CD14-positive monocyte (primary cell): Measurements from ENCODE around the gene TRIM44. TPM values are rescaled to one million over a fixed set of nuclear protein-coding genes. Genes with fewer than 3 reads are reported as not detected.

Source experiments
- DNase-seq, 3 donors: peaks; one replicate each; pipeline ENCODE4 v3.0.0-alpha.2; 2011 to 2022
- H2AFZ ChIP-seq: 2 replicates; pipeline ENCODE4 v1.6.0; 2012; ENCODE audit warnings: mild to moderate bottlenecking, low read depth, low read length, inconsistent platforms; ENCODE audit not compliant: insufficient read depth, poor library complexity, severe bottlenecking
- H3K27ac ChIP-seq, 2 donors: 1 replicate in 1 of 2; 2 replicates in 1 of 2; pipeline ENCODE4 v1.5.1; 2012 to 2013; ENCODE audit warnings: low read length in 2 of 2, control low read depth in 1 of 2, inconsistent platforms in 1 of 2, low read depth in 1 of 2, mild to moderate bottlenecking in 1 of 2
- H3K27me3 ChIP-seq, 2 donors: one replicate each; pipeline versions ENCODE4 v1.6.0 to v1.6.1; 2011 to 2013; ENCODE audit warnings: low read length in 2 of 2; ENCODE audit not compliant: control insufficient read depth in 2 of 2, insufficient read depth in 2 of 2
- H3K36me3 ChIP-seq, 2 donors: replicated peaks in 1 of 2; 1 replicate in 1 of 2; 2 replicates in 1 of 2; pipeline versions ENCODE4 v1.5.1 to v1.6.1; 2012 to 2013; ENCODE audit warnings: low read length in 2 of 2, control low read depth in 1 of 2, inconsistent platforms in 1 of 2, mild to moderate bottlenecking in 1 of 2; ENCODE audit not compliant: insufficient read depth in 2 of 2, control insufficient read depth in 1 of 2
- H3K4me1 ChIP-seq, 2 donors: 1 replicate in 1 of 2; 2 replicates in 1 of 2; pipeline versions ENCODE4 v1.5.1 to v1.6.1; 2012 to 2013; ENCODE audit warnings: low read length in 2 of 2, control low read depth in 1 of 2, inconsistent platforms in 1 of 2, mild to moderate bottlenecking in 1 of 2, moderate library complexity in 1 of 2; ENCODE audit not compliant: insufficient read depth in 2 of 2, control insufficient read depth in 1 of 2
- H3K4me2 ChIP-seq: replicated peaks from 2 replicates; pipeline ENCODE3; 2012; ENCODE audit warnings: low read length, moderate library complexity, mild to moderate bottlenecking; ENCODE audit not compliant: poor library complexity, severe bottlenecking; ENCODE audit errors: extremely low read depth
- H3K4me3 ChIP-seq, 3 experiments: fragments of 200-600 bp in 1 of 3; sonication (generic) in 1 of 3; replicated peaks in 1 of 3; 1 replicate in 2 of 3; 2 replicates in 1 of 3; pipeline ENCODE4 v1.5.1; 2011 to 2013; ENCODE audit warnings: low read length in 3 of 3, mild to moderate bottlenecking in 3 of 3, control low read depth in 2 of 3, low read depth in 2 of 3, inconsistent platforms in 1 of 3, moderate library complexity in 1 of 3
- H3K79me2 ChIP-seq: 2 replicates; pipeline ENCODE4 v1.6.0; 2012; ENCODE audit warnings: mild to moderate bottlenecking, control low read depth, inconsistent platforms, low read length, moderate library complexity; ENCODE audit not compliant: insufficient read depth
- H3K9ac ChIP-seq: 2 replicates; pipeline ENCODE4 v1.6.0; 2017; ENCODE audit warnings: low read length, mild to moderate bottlenecking; ENCODE audit not compliant: insufficient read depth, poor library complexity, severe bottlenecking
- H3K9me3 ChIP-seq, 2 donors: replicated peaks in 1 of 2; 1 replicate in 1 of 2; 2 replicates in 1 of 2; pipeline versions ENCODE4 v1.5.1 to v1.6.1; 2012 to 2013; ENCODE audit warnings: low read length in 2 of 2, control low read depth in 1 of 2; ENCODE audit not compliant: control insufficient read depth in 1 of 2, insufficient read depth in 1 of 2
- H4K20me1 ChIP-seq: 2 replicates; pipeline ENCODE4 v1.6.0; 2012; ENCODE audit warnings: mild to moderate bottlenecking, low read length, control low read depth, moderate library complexity; ENCODE audit not compliant: insufficient read depth
- H3K27ac Mint-ChIP-seq, 7 donors: one replicate each; pipeline ENCODE4 v1.8.0; 2020; ENCODE audit warnings: mild to moderate bottlenecking in 7 of 7, mixed read lengths in 7 of 7, moderate library complexity in 6 of 7, inconsistent platforms in 2 of 7
- H3K27me3 Mint-ChIP-seq, 3 donors: one replicate each; pipeline ENCODE4 v1.8.0; 2021 to 2022; ENCODE audit warnings: low read depth in 3 of 3, mild to moderate bottlenecking in 3 of 3, mixed read lengths in 3 of 3, moderate library complexity in 3 of 3, inconsistent platforms in 1 of 3
- H3K36me3 Mint-ChIP-seq, 2 donors: one replicate each; pipeline ENCODE4 v1.8.0; 2020; ENCODE audit warnings: mixed read lengths in 2 of 2, inconsistent platforms in 1 of 2, mild to moderate bottlenecking in 1 of 2
- H3K4me1 Mint-ChIP-seq: one replicate; pipeline ENCODE4 v1.8.0; 2020; ENCODE audit warnings: mild to moderate bottlenecking, mixed read lengths
- H3K4me3 Mint-ChIP-seq, 2 donors: one replicate each; pipeline ENCODE4 v1.8.0; 2020; ENCODE audit warnings: mild to moderate bottlenecking in 2 of 2, mixed read lengths in 2 of 2, moderate library complexity in 1 of 2
- H3K9me3 Mint-ChIP-seq, 7 donors: one replicate each; pipeline ENCODE4 v1.8.0; 2020 to 2022; ENCODE audit warnings: mixed read lengths in 7 of 7, mild to moderate bottlenecking in 6 of 7, moderate library complexity in 6 of 7, inconsistent platforms in 2 of 7
- WGBS: methylation state at CpG from one replicate; pipeline ENCODE4 v1.1.5; 2013; ENCODE audit warnings: missing lambda C conversion rate; ENCODE audit not compliant: insufficient coverage; 5-methylcytosine and 5-hydroxymethylcytosine counted together
- intact Hi-C, 2 donors: fragments of 100-400 bp; cut with micrococcal nuclease; formaldehyde crosslinking; loops; one replicate each; pipeline versions ENCODE4 v1.15.0 to v1.15.1; 2023
- polyA plus RNA-seq, 3 donors: library from polyadenylated mRNA; depleted of rRNA in 1 of 3; unstranded in 2 of 3; stranded (reverse) in 1 of 3; fragments of 300-500 nt in 2 of 3; fragments of >200 nt in 1 of 3; fragmentation: Illumina TruSeq in 2 of 3; gene quantifications; 1 replicate in 2 of 3; 2 replicates in 1 of 3; pipeline ENCODE4 v1.2.3, GENCODE V29; 2012 to 2021
- TF ChIP-seq, protein P1 (sequence below): fragments of 200-600 bp; IDR thresholded peaks from one replicate; pipeline ENCODE4 v1.8.0; 2022; ENCODE audit warnings: antibody characterized with exemption, mild to moderate bottlenecking

Gene TRIM44
- polyA plus RNA-seq, 3 donors: 25.3 to 47.1 (median 45.9) TPM

- no peaks in the 10 kb centered on the region for H3K36me3 ChIP-seq
- H4K20me1 ChIP-seq: no peaks in the 10 kb centered on the region
- no peak overlapping the region for H3K4me3 ChIP-seq
- Mint-ChIP-seq H3K27me3 (peaks cover 2 to 6% (median 4%) of the 10 kb centered on the region in 3 donors), H3K36me3 (no peaks in the 10 kb centered on the region), H3K9me3 (peaks cover 0 to 3% (median 0%) of the 10 kb centered on the region in 7 donors), H3K27ac (no peak overlapping the region), H3K4me1 (no peaks in the 10 kb centered on the region), H3K4me3 (no peak overlapping the region)
- no peak overlapping the region for H3K9ac ChIP-seq
- H3K9me3 ChIP-seq: no peaks in the 10 kb centered on the region
- H3K4me1 ChIP-seq: no peaks in the 10 kb centered on the region
- intact Hi-C loops: no loop called here
- no peak overlapping the region for H2AFZ ChIP-seq
- DNase-seq: no peak
- H3K27me3 ChIP-seq: no peaks in the 10 kb centered on the region
- TF ChIP-seq, protein P1, sequence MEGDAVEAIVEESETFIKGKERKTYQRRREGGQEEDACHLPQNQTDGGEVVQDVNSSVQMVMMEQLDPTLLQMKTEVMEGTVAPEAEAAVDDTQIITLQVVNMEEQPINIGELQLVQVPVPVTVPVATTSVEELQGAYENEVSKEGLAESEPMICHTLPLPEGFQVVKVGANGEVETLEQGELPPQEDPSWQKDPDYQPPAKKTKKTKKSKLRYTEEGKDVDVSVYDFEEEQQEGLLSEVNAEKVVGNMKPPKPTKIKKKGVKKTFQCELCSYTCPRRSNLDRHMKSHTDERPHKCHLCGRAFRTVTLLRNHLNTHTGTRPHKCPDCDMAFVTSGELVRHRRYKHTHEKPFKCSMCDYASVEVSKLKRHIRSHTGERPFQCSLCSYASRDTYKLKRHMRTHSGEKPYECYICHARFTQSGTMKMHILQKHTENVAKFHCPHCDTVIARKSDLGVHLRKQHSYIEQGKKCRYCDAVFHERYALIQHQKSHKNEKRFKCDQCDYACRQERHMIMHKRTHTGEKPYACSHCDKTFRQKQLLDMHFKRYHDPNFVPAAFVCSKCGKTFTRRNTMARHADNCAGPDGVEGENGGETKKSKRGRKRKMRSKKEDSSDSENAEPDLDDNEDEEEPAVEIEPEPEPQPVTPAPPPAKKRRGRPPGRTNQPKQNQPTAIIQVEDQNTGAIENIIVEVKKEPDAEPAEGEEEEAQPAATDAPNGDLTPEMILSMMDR: no peak
- WGBS: 89% methylated on average over 1 of the region's 2 CpGs
- H3K4me2 ChIP-seq: no peak overlapping the region
- H3K79me2 ChIP-seq: no peaks in the 10 kb centered on the region
- no peak overlapping the region for H3K27ac ChIP-seq
Measured at GRCh38 chr11:35845860-35846259, 183.3 kb downstream of the TRIM44 start.

DNA sequence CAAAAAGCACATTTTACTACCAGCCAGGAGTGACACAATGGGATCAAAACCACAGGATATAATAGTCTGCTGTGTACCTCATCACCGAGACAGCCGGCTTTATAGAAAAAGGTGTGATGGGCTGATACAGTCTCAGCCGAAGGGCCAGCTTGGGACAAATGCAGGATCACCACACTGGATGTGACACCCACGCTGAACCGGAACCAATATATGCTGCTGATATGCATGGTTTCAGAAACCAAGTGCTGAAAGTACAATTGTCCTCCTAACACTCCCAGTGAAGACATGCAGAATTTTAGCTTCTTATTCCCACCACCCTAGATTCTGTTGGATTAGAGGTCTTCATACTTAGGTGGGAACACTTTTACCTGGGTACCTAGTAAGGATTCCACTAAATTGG is 184.3 kb downstream of the TRIM44 start:
- no peaks in the 10 kb centered on the region for H3K36me3 ChIP-seq
- H3K4me3 Mint-ChIP-seq: no peak overlapping the region
- peaks cover 0 to 3% (median 0%) of the 10 kb centered on the region in 7 donors for H3K9me3 Mint-ChIP-seq
- no peak overlapping the region for H3K27ac Mint-ChIP-seq
- no peaks in the 10 kb centered on the region for H3K36me3 Mint-ChIP-seq
- TF ChIP-seq, protein P1: no peak
- H3K4me1 Mint-ChIP-seq: peaks cover 3% of the 10 kb centered on the region
- H3K4me2 ChIP-seq: no peak overlapping the region
- H3K9me3 ChIP-seq: no peaks in the 10 kb centered on the region
- peaks cover 2 to 3% of the 10 kb centered on the region in 2 donors for H3K4me1 ChIP-seq
- no peak overlapping the region for H3K27ac ChIP-seq
- H3K27me3 Mint-ChIP-seq: peaks cover 2 to 6% (median 4%) of the 10 kb centered on the region in 3 donors
- no peak overlapping the region for H3K4me3 ChIP-seq
- no peak overlapping the region for H2AFZ ChIP-seq
- no peak overlapping the region for H3K9ac ChIP-seq
- 93% methylated on average over 3 of the region's 5 CpGs for WGBS
- H4K20me1 ChIP-seq: no peaks in the 10 kb centered on the region
- H3K27me3 ChIP-seq: no peaks in the 10 kb centered on the region
- intact Hi-C loops: no loop called here
- no peaks in the 10 kb centered on the region for H3K79me2 ChIP-seq
- DNase-seq: no peak
